GM12865 (cell line): ENCODE measurements around the gene BBOX1.
"Not testable (repeated sequence)": the region's sequence is repeated elsewhere in the genome, so short reads cannot be mapped to it uniquely, and the experiment has no call there.

ENCODE experiments used
- DNase-seq: peaks from one replicate; pipeline ENCODE4 v3.0.0; 2010; ENCODE audit warnings: low read depth
- H3K4me3 ChIP-seq: 2 replicates; pipeline ENCODE4 v1.5.1; 2011; ENCODE audit warnings: mild to moderate bottlenecking, low read depth, low read length, control low read depth
- TF ChIP-seq, protein P1 (sequence below): IDR thresholded peaks from 2 replicates; pipeline ENCODE4 v1.5.1; 2011; ENCODE audit warnings: low read length, control low read depth, low read depth, inconsistent platforms; ENCODE audit not compliant: insufficient read depth; ENCODE audit errors: missing control alignments

Gene BBOX1

DNA sequence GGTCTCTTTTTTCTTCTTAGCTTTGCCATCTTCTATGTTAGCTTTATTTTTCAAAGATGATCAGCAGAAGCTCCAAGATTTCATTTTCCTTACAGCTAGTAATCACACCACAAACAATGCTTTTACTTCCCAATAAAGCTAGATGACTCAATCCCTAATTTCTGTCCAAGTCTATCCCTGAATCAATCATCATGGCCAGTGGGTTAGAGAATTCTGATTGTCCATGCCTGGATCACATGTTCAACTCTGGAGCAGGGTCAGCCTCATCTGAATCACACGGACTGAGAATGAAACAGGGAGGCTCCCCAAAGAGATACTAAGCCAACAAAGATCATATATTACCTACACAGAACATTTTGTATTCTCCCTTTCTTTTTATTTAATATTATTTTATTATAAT lies 79.6 kb downstream of the BBOX1 start:
- TF ChIP-seq, protein P1, sequence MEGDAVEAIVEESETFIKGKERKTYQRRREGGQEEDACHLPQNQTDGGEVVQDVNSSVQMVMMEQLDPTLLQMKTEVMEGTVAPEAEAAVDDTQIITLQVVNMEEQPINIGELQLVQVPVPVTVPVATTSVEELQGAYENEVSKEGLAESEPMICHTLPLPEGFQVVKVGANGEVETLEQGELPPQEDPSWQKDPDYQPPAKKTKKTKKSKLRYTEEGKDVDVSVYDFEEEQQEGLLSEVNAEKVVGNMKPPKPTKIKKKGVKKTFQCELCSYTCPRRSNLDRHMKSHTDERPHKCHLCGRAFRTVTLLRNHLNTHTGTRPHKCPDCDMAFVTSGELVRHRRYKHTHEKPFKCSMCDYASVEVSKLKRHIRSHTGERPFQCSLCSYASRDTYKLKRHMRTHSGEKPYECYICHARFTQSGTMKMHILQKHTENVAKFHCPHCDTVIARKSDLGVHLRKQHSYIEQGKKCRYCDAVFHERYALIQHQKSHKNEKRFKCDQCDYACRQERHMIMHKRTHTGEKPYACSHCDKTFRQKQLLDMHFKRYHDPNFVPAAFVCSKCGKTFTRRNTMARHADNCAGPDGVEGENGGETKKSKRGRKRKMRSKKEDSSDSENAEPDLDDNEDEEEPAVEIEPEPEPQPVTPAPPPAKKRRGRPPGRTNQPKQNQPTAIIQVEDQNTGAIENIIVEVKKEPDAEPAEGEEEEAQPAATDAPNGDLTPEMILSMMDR, result no peak
- H3K4me3 ChIP-seq, result no peak overlapping the region
- no peak for DNase-seq

DNA sequence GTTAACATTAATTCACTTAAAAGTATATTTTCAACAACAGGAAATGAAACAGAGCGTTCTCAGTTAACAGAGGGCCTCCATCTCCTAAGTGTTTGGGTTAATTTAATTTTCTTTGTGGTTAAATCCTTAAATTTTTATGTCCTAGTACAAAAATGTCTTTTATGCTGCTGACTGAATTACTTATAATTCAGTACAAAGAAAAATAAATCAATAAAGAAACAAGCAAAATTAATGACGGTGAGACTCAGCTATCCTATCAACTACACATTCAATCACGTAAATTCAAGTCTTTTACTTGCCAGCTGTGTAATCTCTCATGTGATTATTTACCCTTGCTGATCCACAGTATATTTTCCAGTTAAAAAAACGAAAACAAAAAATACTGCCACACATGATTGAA lies 81.4 kb downstream of the BBOX1 start:
- no peak for DNase-seq
- no peak overlapping the region for H3K4me3 ChIP-seq
- TF ChIP-seq, protein P1, result no peak

DNA sequence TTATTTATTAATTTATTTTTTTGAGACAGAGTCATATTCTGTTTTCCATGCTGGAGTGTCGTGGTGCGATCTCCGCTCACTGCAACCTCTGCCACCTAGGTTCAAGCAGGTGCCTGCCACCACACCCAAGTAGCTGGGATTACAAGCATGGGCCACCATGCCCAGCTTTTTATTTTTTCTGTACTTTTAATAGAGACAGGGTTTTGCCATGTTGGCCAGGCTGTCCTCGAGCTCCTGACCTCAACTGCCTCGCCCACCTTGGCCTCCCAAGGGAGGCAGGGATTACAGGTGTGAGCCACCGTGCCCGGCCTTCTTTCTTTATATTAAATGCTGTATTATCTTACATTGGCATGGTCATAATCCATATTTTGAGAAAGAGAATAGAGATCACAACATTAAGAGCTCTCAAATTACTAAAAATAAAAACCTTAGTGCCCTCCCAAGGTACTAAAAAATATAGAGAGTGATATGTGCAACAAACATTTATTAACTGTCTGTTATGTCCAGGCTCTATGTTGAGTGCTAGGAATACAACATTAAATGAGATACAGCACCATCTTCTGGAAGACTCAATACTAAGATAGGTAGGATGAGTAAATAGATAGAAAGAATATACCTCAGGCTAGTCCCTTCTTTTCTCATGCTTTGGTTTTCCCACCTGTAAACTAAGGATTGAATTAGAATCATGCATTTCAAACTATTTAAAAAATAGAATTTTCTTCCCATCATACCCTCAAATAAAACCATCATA lies 84.1 kb downstream of the BBOX1 start:
- DNase-seq, result no peak
- H3K4me3 ChIP-seq, result no peak overlapping the region
- TF ChIP-seq, protein P1, result no peak

DNA sequence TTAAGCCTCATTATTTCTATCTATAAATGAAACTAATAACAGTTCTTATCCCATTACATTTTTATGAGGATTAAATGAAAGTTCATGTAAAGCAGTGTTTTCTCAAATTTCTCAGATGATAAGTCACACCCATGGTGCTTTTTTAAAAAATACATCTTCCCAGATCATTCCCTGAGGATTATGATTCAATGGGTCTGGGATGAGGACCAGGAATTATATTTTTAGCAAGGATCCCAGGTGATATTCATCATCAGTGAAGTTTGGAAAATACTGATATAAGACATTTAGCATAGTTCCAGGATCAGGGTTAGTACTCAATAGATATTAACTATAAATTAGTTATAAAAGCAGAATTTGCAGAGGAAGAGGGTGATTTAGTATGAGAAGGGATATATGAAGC lies 89.1 kb downstream of the BBOX1 start:
- no peak overlapping the region for H3K4me3 ChIP-seq
- TF ChIP-seq, protein P1, result no peak
- DNase-seq, result no peak

DNA sequence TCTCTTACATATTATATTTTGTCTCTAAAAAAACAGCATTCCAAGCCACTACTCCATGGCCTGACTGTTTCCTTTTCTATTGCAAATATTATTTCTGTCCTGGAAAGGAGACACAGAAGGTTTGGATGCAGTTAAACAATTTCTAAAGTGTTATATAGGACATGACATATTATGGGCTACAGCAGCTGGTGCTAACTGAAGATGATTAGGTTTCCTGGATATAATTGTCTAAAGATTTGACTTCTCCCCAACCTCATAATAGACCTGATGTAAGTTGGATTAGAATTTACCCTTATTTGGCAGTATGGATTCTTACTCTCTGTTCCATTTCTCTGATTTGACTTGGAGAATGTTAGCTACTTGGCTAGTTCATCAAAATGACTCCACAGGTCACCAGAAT lies 90.2 kb downstream of the BBOX1 start:
- H3K4me3 ChIP-seq, result no peak overlapping the region
- TF ChIP-seq, protein P1, result no peak
- DNase-seq, result no peak

DNA sequence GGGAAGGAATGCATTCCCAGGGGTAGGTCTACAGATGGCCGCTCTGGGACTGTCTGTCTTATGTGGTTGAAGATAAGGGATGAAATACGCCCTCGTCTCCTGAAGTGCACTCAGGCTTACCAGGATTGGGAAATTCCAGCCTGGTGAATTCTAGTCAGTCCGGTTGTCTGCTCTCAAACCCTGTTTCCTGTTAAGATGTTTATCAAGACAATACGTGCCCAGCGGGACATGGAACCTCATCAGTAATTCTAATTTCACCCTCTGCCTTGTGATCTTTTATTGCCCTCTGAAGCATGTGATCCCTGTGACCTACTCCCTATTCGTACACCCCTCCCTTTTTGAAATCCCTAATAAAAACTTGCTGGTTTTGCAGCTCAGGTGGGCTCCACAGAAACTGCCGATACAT lies 95.3 kb downstream of the BBOX1 start:
- DNase-seq, H3K4me3 ChIP-seq: not testable (repeated sequence)

DNA sequence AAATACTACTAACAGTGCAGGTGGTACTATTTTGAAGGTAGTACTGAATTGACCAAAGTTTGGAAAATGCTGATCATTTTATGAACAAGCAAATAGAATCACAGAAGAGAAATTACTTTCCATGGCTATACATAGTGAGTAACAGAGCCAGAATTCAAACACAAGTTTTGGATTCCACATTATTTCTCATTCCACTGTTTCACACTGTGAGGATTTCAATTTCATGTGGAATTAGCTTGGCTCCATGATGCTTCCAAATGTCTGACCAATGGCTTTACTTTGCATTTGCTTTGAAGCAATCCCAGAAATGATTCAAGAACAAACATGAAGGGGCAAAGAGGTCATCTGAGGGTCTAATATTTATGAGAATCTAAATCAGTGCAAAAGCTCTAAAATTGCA lies 98.1 kb downstream of the BBOX1 start:
- TF ChIP-seq, protein P1, result no peak
- no peak overlapping the region for H3K4me3 ChIP-seq
- no peak for DNase-seq
